ENCODE data around the gene OR1N1. TPM values are rescaled to one million over a fixed set of nuclear protein-coding genes. Genes with fewer than 3 reads are reported as not detected.

OR1N1 gene
- total RNA-seq, 1 donor from 2014 or later: not detected

Other genes starting within 250 kb of the OR1N1 start
- 16.5 TPM for gene PTGS1, start 156.3 kb downstream of the OR1N1 start, total RNA-seq
- not detected for gene OR1J1, start 49.4 kb downstream of the OR1N1 start, total RNA-seq
- gene OR1J2, start 16.5 kb downstream of the OR1N1 start, total RNA-seq: not detected
- not detected for gene OR1J4, start 8.2 kb downstream of the OR1N1 start, total RNA-seq
- gene OR1N2, start 25.8 kb upstream of the OR1N1 start, total RNA-seq: not detected
- gene OR1L8, start 56.1 kb upstream of the OR1N1 start, total RNA-seq: not detected
- not detected for gene OR1Q1, start 87.4 kb upstream of the OR1N1 start, total RNA-seq
- not detected for gene OR1B1, start 130.3 kb upstream of the OR1N1 start, total RNA-seq
- gene OR1L1, start 134.4 kb upstream of the OR1N1 start, total RNA-seq: not detected
- gene OR1L3, start 147.8 kb upstream of the OR1N1 start, total RNA-seq: not detected
- not detected for gene OR1L4, start 196.7 kb upstream of the OR1N1 start, total RNA-seq
- not detected for gene OR1L6, start 215.0 kb upstream of the OR1N1 start, total RNA-seq

Data from mesenteric fat pad (tissue), 1 donor.